H1 (cell line): ENCODE data around the gene FBXO38. TPM values are rescaled to one million over a fixed set of nuclear protein-coding genes. Genes with fewer than 3 reads are reported as not detected.

ENCODE experiments used
- EGR1 ChIP-seq: IDR thresholded peaks from 2 replicates; pipeline ENCODE4 v1.6.1; 2011; ENCODE audit warnings: low read depth, low read length, borderline replicate concordance
- GABPA ChIP-seq: IDR thresholded peaks from 2 replicates; pipeline ENCODE4 v1.6.1; 2011; ENCODE audit warnings: mild to moderate bottlenecking, low read length, moderate library complexity, borderline replicate concordance; ENCODE audit not compliant: insufficient read depth
- JUND ChIP-seq: IDR thresholded peaks from 2 replicates; pipeline ENCODE4 v1.6.1; 2011; ENCODE audit warnings: mild to moderate bottlenecking, improper control_type of control experiment, low read length
- NRF1 ChIP-seq: IDR thresholded peaks from 2 replicates; pipeline ENCODE4 v1.6.1; 2011; ENCODE audit warnings: mild to moderate bottlenecking, low read depth, low read length, improper control_type of control experiment
- POLR2A ChIP-seq, 2 experiments: IDR thresholded peaks; 1 replicate in 1 of 2; 2 replicates in 1 of 2; pipeline ENCODE4 v1.6.1; 2011; ENCODE audit warnings: low read depth in 2 of 2, low read length in 2 of 2, mild to moderate bottlenecking in 2 of 2; ENCODE audit errors: control extremely low read depth in 1 of 2
- RFX5 ChIP-seq: IDR thresholded peaks from 2 replicates; pipeline ENCODE4 v1.6.1; 2011; ENCODE audit warnings: low read depth, low read length, improper control_type of control experiment, borderline replicate concordance
- SIN3A ChIP-seq, 2 experiments: IDR thresholded peaks in 1 of 2; conservative IDR thresholded peaks in 1 of 2; 2 replicates each; pipeline ENCODE4 v1.6.1; 2011 to 2012; ENCODE audit warnings: low read length in 2 of 2, improper control_type of control experiment in 1 of 2, low read depth in 1 of 2, mild to moderate bottlenecking in 1 of 2
- SIRT6 ChIP-seq: IDR thresholded peaks from one replicate; pipeline ENCODE4 v1.7.1; 2012; ENCODE audit warnings: low read length, inconsistent platforms
- SP4 ChIP-seq: IDR thresholded peaks from 2 replicates; pipeline ENCODE4 v1.6.1; 2012; ENCODE audit warnings: low read length, inconsistent platforms
- ZNF274 ChIP-seq: IDR thresholded peaks from 2 replicates; pipeline ENCODE4 v1.7.0; 2012; ENCODE audit warnings: low read length, borderline replicate concordance; ENCODE audit errors: extremely low read depth
- polyA plus RNA-seq, 7 experiments: library from polyadenylated mRNA; depleted of rRNA in 3 of 7; stranded (reverse) in 5 of 7; unstranded in 2 of 7; fragments of >200 nt in 5 of 7; fragments of 200-250 nt in 2 of 7; gene quantifications; 1 replicate in 5 of 7; 2 replicates in 1 of 7; 4 replicates in 1 of 7; pipeline versions ENCODE4 v1.2.1 to v1.2.3, GENCODE V29; 2011 to 2013; ENCODE audit warnings: missing spikeins in 2 of 7, mixed read lengths in 2 of 7
- total RNA-seq: library from RNA; stranded (reverse); fragmentation: NEBNext Ultra II Directional; extraction: Animal tissue kit (Norgen Biotek cat#: 25700); gene quantifications from 2 replicates; pipeline ENCODE4 v1.2.1, GENCODE V29; 2021

The FBXO38 gene
- total and polyA plus RNA-seq, 2 of the 8 experiments (the other 6 are each of a cell fraction or from before 2014, with no cell fraction given) = 9.1 to 34.3 TPM

DNA sequence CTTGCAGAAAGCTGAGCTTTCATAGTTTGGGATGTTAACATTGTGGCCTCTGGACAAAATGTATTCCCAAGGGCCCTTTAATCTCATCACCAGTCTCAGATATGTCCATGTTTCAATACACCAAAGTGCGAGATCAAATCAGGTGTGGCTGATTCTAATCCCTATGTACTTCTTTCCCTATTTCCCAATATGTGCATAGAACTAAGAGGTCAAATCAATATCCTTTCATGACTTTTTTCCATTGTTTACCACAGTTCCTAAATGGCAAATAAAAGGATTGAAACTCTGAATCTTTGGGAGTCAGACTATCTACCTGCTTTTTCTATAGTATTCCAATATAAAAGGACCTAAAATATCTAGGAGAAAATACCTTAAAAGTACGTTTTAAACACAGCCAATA lies 105.0 kb downstream of the FBXO38 start (continued):
- TF ChIP-seq SP4 (no peak), POLR2A (IDR thresholded peaks at IDR 0.05; ENCODE audit: control extremely low read depth in 1 of 2, low read depth in 2 of 2, low read length in 2 of 2) (no peak), RFX5 (no peak), ZNF274 (no peak), EGR1 (no peak), GABPA (no peak), JUND (no peak), SIRT6 (no peak), NRF1 (no peak), SIN3A (conservative IDR thresholded peaks at IDR 0.05 in 1 of 2, IDR thresholded peaks at IDR 0.05 in 1 of 2; ENCODE audit: low read depth in 1 of 2, low read length in 2 of 2) (no peak)
